Natural killer cell (primary cell): ENCODE measurements around the gene SUOX. TPM values are rescaled to one million over a fixed set of nuclear protein-coding genes. Genes with fewer than 3 reads are reported as not detected.
"Not testable (repeated sequence)": the region's sequence is repeated elsewhere in the genome, so short reads cannot be mapped to it uniquely, and the experiment has no call there.

ENCODE experiments used
- ATAC-seq, 3 donors: fragments of 150-1000 bp in 2 of 3; fragments of 200-7000 bp in 1 of 3; cut with Tn5 transposase; 1 replicate in 1 of 3; 2 replicates in 2 of 3; pipeline ENCODE4 v1.10.0; 2021; ENCODE audit warnings: mild to moderate bottlenecking in 2 of 3, moderate library complexity in 2 of 3
- DNase-seq, 2 donors: peaks; one replicate each; pipeline versions ENCODE4 v3.0.0 to v3.0.0-alpha.2; 2013 to 2021; ENCODE audit warnings: mixed read lengths in 1 of 2
- H3K27ac ChIP-seq: one replicate; pipeline ENCODE4 v1.5.1; 2013; ENCODE audit warnings: mild to moderate bottlenecking, low read length
- H3K27me3 ChIP-seq: one replicate; pipeline ENCODE4 v1.6.1; 2013; ENCODE audit warnings: low read length; ENCODE audit not compliant: control insufficient read depth, insufficient read depth
- H3K36me3 ChIP-seq: one replicate; pipeline ENCODE4 v1.6.1; 2013; ENCODE audit warnings: low read length; ENCODE audit not compliant: control insufficient read depth, insufficient read depth
- H3K4me1 ChIP-seq: one replicate; pipeline ENCODE4 v1.6.1; 2013; ENCODE audit warnings: low read length; ENCODE audit not compliant: control insufficient read depth, insufficient read depth
- H3K4me3 ChIP-seq: one replicate; pipeline ENCODE4 v1.5.1; 2013; ENCODE audit warnings: low read length
- H3K9me3 ChIP-seq: one replicate; pipeline ENCODE4 v1.6.1; 2013; ENCODE audit warnings: low read length; ENCODE audit not compliant: control insufficient read depth, insufficient read depth
- H3K27ac Mint-ChIP-seq, 2 donors: one replicate each; pipeline ENCODE4 v1.8.0; 2022; ENCODE audit warnings: mild to moderate bottlenecking in 2 of 2, mixed read lengths in 2 of 2, moderate library complexity in 1 of 2
- H3K27me3 Mint-ChIP-seq, 2 donors: one replicate each; pipeline ENCODE4 v1.8.0; 2022; ENCODE audit warnings: low read depth in 2 of 2, mixed read lengths in 2 of 2
- H3K36me3 Mint-ChIP-seq: one replicate; pipeline ENCODE4 v1.8.0; 2022; ENCODE audit warnings: mixed read lengths
- H3K4me1 Mint-ChIP-seq, 2 donors: one replicate each; pipeline ENCODE4 v1.8.0; 2022; ENCODE audit warnings: mixed read lengths in 2 of 2
- H3K4me3 Mint-ChIP-seq: one replicate; pipeline ENCODE4 v1.8.0; 2022; ENCODE audit warnings: mild to moderate bottlenecking, moderate library complexity, mixed read lengths
- H3K9me3 Mint-ChIP-seq, 2 donors: one replicate each; pipeline ENCODE4 v1.8.0; 2022; ENCODE audit warnings: mixed read lengths in 2 of 2
- CTCF ChIP-seq: fragments of 200-600 bp; IDR thresholded peaks from one replicate; pipeline ENCODE4 v1.8.0; 2022; ENCODE audit warnings: antibody characterized with exemption
- WGBS: methylation state at CpG from one replicate; pipeline ENCODE4 v1.1.7; 2013; ENCODE audit warnings: missing lambda C conversion rate; ENCODE audit not compliant: insufficient coverage; 5-methylcytosine and 5-hydroxymethylcytosine counted together
- intact Hi-C: fragments of 100-400 bp; cut with micrococcal nuclease; formaldehyde crosslinking; loops from one replicate; pipeline ENCODE4 v1.14.2; 2022
- total RNA-seq, 4 donors: library from RNA; stranded (reverse); fragments of 120-200 nt in 1 of 4; gene quantifications; one replicate each; pipeline versions ENCODE4 v1.2.3 to v1.2.4, GENCODE V29; 2013 to 2022

The SUOX gene
- total RNA-seq, 3 donors from 2014 or later (not counting 1 experiment from before 2014, with no cell fraction given), result 11.0 to 15.9 (median 14.6) TPM

GRCh38 chr12:55996201-55996714 is 818 bp upstream of the SUOX start:
- Histone ChIP-seq H3K27ac (no peak overlapping the region), H3K4me3 (peak overlapping the region; percentile 42), H3K9me3 (no peaks in the 10 kb centered on the region), H3K4me1 (peaks cover 21% of the 10 kb centered on the region), H3K36me3 (peaks cover 30% of the 10 kb centered on the region), H3K27me3 (no peaks in the 10 kb centered on the region)
- peaks cover 14 to 20% of the 10 kb centered on the region in 2 donors for H3K4me1 Mint-ChIP-seq
- peak; percentile 62 to 80 (median 62) for ATAC-seq
- 44% methylated on average over 12 of the region's 14 CpGs for WGBS
- peak overlapping the region; percentile 65 to 84 for H3K27ac Mint-ChIP-seq
- intact Hi-C loops, result loop anchor here (1.0 to 2.0 kb wide), 3 partner anchors 33 to 108 kb away; partner anchors contain the start of genes PA2G4 and RPS26
- peaks cover 11% of the 10 kb centered on the region for H3K36me3 Mint-ChIP-seq
- peak; percentile 83 for TF ChIP-seq CTCF
- no peaks in the 10 kb centered on the region for H3K27me3 Mint-ChIP-seq
- peak overlapping the region; percentile 89 for H3K4me3 Mint-ChIP-seq
- peak; percentile 38 to 89 for DNase-seq
- no peaks in the 10 kb centered on the region for H3K9me3 Mint-ChIP-seq

GRCh38 chr12:55997535-55997859 is 421 bp downstream of the SUOX start:
- Mint-ChIP-seq H3K27ac (peak overlapping the region; percentile 65 to 84), H3K4me1 (peaks cover 14 to 20% of the 10 kb centered on the region in 2 donors), H3K9me3 (no peaks in the 10 kb centered on the region), H3K36me3 (peaks cover 2% of the 10 kb centered on the region), H3K4me3 (peak overlapping the region; percentile 89), H3K27me3 (no peaks in the 10 kb centered on the region)
- no peak overlapping the region for H3K27ac ChIP-seq
- peaks cover 20% of the 10 kb centered on the region for H3K36me3 ChIP-seq
- TF ChIP-seq CTCF, result no peak
- 6% methylated on average over 5 of the region's 5 CpGs for WGBS
- no peaks in the 10 kb centered on the region for H3K9me3 ChIP-seq
- no peaks in the 10 kb centered on the region for H3K27me3 ChIP-seq
- intact Hi-C loops, result loop anchor here (2.0 kb wide), 2 partner anchors 31 to 43 kb away; partner anchors contain the start of gene RPS26
- no peak for DNase-seq
- peak overlapping the region; percentile 42 for H3K4me3 ChIP-seq
- H3K4me1 ChIP-seq, result peaks cover 21% of the 10 kb centered on the region
- peak in 1 of 3 donors; percentile 10 for ATAC-seq

GRCh38 chr12:55999522-55999921 is 2.4 kb downstream of the SUOX start:
- DNase-seq, H3K27me3 ChIP-seq, intact Hi-C loops, H3K4me3 Mint-ChIP-seq, H3K9me3 Mint-ChIP-seq, ATAC-seq, H3K27me3 Mint-ChIP-seq, H3K27ac ChIP-seq, H3K9me3 ChIP-seq, H3K27ac Mint-ChIP-seq, H3K4me3 ChIP-seq, H3K36me3 ChIP-seq, H3K36me3 Mint-ChIP-seq: not testable (repeated sequence)
- peaks cover 21% of the 10 kb centered on the region for H3K4me1 ChIP-seq
- peaks cover 14 to 20% of the 10 kb centered on the region in 2 donors for H3K4me1 Mint-ChIP-seq
- 70% methylated on average over 3 of the region's 6 CpGs for WGBS

- not testable (repeated sequence) for H3K27me3 Mint-ChIP-seq
Measured at GRCh38 chr12:55999999-56000540, 3.0 kb downstream of the SUOX start.

More at GRCh38 chr12:55999999-56000540, 3.0 kb downstream of the SUOX start:
- H3K4me3 Mint-ChIP-seq, DNase-seq, H3K27me3 ChIP-seq, H3K27ac Mint-ChIP-seq, H3K36me3 ChIP-seq, H3K36me3 Mint-ChIP-seq, H3K9me3 ChIP-seq, intact Hi-C loops, H3K9me3 Mint-ChIP-seq, H3K27ac ChIP-seq, ATAC-seq, H3K4me3 ChIP-seq: not testable (repeated sequence)
- 97% methylated on average over 33 of the region's 33 CpGs for WGBS
- peaks cover 21% of the 10 kb centered on the region for H3K4me1 ChIP-seq
- peaks cover 14 to 20% of the 10 kb centered on the region in 2 donors for H3K4me1 Mint-ChIP-seq
